Fibroblast of skin of right quadriceps (primary cell): ENCODE measurements around the gene DAO.
A peak's percentile ranks its signal among the peaks of the same experiment; 100 is the strongest.

Experiments
- DNase-seq: peaks from one replicate; pipeline ENCODE4 v3.0.0-alpha.2; 2013

The DAO gene

DNA sequence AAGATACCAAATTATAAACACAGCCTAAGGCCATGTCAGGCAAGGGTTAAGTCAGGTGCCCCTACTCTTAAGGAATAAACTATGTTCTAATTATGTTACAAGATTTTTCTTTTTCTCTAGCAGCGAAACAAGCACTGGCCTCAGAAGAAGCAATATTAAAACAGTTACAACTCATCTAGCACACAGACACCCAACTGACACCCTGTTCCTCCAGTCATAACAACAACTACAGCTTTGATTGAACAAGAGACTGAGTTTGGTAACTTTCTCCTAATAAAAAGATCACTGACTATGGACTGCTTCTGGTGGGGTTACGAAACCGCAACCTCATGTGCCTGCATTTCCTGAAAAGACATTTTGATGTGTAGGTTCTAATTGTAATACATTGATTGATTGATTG lies 3.3 kb upstream of the DAO start:
- DNase-seq, result no peak

DNA sequence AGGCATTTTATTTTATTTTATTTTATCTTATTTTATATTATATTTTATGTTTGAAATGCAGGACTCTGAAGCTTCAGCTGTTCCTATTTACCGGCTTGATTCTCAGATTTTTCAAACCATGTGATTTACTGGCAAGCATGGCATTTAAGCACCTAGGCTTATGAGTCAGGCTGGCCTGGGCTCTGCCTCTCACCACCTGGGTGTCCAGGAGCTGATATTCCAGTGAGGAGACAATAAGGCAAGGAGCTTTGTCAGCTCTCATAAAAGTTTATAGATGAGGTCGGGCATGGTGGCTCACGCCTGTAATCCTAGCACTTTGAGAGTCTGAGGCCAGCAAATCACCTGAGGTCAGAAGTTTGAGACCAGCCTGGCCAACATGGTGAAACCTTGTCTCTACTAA lies 2.1 kb downstream of the DAO start:
- no peak for DNase-seq

DNA sequence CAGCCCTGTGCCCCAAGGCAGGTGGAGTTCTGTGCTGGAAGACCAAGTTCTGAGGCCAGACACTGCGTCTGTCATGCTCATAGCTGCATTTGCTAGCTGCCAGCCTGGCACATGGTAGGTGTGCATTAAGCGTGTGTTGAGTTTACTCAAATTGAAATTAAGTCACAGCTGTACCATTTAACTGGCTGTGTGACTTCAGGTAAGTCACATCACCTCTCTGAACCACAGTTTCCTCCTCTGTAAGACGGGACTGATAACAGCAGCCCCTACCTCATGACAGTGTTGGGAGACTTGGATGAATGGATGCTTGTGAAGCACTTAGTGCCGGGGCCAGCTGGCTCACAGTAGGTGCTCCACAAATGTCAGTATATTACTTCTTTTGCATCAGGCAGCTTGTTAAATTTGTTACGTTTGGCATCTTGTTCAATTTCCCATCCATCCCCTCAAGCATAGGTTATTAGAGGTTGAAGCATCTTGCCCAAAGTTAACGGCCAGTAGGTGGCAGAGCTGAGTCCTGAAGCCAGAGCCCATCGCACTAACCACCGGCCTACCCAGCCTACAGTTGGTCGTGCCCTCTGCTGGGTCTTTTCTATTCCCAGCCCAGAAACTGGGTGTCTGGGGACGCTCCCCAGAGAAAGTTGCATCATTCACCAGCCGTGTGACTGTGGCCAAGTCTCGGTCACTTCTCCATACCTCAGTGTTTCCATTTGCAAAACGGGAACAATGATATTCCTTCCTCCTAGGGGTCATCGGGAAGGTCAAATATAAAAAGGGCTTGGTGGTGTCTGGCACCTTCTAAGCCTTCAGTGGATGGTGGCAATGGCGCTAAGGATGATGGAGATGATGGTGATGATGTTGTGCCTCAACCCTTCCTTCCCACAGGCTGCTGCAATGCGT lies 4.5 kb downstream of the DAO start:
- DNase-seq, result peak; percentile 3

DNA sequence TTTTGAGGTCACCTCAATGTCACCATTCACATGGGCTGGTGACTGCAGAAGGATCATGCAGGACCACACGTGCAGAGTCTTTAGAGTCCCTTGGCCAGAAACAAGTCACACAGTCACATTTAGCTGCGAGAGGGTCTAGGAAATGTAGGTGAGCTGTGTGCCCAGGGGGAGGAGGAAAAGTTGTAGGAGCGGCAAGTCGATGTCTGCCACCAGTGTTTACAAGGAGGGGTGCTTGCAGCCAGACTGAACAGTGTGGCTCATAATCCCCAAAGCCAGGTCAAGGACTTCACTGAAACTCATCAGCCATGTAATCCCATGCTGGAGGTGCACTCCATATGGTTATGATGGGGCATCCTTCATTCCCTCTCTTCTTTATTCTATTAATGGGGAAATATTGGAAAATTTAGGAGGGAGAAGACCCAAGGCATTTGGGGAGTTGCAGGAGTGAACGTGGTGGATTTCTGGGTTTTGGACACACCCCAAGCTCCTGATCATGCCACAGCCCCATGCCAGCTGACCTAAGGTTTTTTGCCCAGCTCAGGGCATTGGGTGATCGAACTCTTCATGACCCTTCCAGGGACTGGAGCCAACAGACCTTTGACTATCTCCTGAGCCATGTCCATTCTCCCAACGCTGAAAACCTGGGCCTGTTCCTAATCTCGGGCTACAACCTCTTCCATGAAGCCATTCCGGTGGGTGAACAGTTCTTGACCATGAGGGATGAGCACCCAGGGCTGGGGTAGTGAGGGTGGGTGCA lies 7.2 kb downstream of the DAO start:
- no peak for DNase-seq

DNA sequence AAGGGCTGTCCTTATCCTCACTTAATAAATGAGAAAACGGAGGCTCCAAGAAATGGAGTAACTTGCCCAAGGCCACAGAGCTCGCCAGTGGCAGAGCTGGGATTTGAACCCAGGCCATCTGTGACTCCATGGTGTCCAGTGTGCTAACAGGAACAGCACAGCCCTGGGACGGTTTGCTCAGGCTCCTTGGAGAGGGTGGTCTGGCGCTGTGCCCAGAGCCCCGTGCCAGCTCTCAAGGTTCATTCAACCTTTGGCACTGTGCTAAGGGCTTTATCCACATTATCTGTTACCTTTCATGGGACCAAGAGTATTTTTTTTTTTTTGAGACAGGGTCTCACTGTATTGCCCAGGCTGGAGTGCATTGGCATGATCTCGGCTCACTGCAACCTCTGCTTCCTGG lies 8.1 kb downstream of the DAO start:
- no peak for DNase-seq

DNA sequence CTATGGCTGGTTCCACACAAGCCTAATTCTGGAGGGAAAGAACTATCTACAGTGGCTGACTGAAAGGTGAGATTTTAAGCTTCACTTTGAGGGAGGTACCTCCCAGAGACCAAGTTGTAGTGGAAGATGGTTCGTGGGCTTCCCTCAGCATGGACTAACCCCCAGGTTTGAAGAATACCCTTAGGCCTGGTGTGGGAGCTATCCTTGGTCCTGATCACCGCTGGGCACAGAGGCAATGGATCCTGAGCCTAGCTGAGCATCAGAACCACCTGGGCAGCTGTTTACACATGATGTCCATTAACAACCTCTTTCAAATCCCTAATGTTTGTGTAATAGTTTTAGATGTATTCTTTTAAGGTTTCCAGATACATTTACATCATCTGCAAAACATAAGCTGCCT lies 10.3 kb downstream of the DAO start:
- no peak for DNase-seq

DNA sequence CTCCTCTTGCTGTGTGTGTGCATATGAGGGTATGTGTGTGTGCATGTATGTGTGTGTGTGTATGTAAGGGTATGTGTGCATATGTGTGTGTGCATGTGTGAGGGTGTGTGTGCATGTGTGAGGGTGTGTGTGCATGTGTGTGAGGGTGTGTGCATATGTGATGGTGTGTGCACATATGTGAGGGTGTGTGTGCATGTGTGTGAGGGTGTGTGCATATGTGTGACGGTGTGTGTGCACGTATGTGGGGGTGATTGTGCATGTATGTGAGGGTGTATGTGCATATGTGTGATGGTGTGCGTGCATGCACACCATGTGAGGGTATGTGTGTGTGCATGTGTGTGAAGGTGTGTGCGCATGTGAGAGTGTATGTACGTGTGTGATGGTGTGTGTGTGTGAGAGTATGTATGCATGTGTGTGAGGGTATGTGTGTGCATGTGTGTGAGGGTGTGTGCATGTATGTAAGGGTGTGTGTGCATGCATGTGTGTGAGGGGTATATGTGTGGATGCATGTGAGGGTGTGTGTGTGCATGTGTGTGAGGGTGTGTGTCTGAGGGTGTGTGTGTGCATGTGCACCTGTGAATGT lies 15.4 kb downstream of the DAO start:
- no peak for DNase-seq

DNA sequence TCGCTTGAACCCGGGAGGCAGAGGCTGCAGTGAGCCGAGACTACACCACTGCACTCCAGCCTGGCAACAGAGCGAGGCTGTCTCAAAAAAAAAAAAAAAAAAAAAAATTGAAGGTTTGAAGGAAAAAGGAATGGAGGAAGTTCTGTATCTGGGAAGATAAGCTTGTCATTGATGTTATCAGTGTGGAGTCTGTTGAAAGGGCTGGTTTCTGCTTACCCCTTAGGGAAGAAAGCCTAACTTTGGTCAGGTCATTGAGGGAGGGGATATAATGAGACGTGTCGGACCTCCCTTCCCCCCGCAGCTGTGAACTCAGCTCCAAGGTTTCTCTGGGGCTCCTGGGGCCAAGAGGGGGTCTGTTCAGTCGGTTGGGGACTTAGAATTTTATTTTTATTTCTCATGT lies 16.4 kb downstream of the DAO start:
- no peak for DNase-seq

DNA sequence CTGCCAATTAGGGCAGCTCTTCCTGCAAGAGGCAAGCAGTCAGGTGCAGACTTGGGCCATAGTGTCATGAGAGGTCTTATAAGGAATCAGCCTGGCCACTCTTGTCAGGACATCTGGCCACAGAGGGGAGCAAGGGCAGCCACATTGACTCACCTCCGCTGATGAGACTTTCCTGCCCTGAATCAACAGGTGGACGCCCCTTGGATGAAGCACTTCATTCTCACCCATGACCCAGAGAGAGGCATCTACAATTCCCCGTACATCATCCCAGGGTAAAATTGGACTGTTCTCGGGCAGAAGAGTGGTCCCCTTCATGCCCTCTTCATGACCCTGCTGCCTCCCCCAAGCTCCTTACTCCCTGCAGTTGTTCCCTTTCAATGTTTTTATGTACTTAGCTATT lies 16.9 kb downstream of the DAO start:
- DNase-seq, result no peak

DNA sequence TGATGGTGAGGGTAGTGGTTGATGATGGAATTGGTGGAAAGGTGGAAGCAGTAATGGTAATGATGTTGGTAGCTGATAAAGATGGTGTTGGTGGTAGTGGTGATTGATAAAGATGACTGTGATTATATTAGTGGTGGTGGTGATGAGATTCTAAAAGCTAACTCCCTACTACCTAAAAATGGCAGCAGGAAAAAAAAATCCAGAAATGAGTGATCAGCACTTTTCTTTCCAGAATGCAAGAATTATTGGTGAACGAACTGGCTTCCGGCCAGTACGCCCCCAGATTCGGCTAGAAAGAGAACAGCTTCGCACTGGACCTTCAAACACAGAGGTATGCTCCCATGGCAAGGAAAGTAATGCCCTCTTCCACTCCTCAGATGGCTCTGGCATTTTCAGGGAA lies 19.3 kb downstream of the DAO start:
- DNase-seq, result no peak

DNA sequence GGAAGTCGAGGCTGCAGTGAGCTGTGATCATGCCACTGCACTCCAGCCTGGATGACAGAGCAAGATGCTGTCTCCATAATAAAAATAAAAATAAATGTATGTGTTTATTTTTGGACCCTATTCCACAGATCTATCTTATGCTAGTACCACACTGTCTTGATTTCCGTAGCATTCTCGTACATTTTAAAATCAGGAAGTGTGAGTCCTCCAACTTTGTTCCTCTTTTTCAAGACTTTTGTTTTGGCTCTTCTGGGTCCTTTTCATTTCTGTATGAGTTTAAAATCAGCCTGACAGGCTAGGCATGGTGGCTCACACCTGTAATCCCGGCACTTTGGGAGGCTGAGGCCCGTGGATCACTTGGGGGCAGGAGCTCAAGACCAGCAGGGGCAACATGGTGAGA lies 25.8 kb downstream of the DAO start:
- no peak for DNase-seq

DNA sequence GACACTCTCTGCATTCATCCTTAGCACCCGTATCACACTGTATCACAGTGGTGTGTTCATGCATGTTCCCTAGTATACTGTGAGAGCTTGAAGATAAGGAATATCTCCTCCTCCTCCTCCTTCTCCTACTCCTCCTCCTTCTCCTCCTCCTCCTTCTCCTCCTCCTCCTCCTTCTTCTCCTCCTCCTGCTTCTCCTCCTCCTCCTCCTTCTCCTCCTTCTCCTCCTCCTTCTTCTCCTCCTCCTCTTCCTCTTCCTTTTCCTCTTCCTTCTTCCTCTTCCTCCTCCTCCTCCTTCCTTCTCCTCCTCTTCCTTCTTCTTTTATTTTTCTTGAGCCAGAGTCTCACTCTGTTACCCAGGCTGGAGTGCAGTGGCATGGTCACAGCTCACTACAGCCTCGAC lies 27.1 kb downstream of the DAO start:
- DNase-seq, result no peak

DNA sequence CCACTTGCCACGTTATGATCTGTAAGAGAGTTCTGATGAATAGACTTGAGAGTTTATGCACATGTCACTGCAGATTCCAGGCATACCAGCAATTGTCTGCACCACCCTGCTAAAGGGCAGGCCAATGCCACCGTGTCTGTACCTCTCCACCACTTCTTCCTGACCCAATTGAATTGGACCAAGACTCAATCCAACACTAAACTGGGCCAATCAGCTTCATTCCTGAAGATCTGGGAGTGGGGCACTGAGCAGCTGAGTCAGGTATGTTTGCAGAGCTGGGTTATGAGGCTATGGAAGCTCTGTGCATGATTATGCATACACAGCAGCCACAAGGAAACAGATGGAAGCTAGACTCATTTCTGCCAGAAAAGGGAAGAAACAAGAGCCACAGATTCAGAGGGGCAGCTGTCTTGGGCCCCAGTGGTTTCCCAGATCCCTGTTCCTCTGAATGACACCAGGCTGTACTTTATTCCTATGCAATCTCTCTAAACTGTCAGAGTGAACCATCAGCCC lies 28.0 kb downstream of the DAO start:
- no peak for DNase-seq

DNA sequence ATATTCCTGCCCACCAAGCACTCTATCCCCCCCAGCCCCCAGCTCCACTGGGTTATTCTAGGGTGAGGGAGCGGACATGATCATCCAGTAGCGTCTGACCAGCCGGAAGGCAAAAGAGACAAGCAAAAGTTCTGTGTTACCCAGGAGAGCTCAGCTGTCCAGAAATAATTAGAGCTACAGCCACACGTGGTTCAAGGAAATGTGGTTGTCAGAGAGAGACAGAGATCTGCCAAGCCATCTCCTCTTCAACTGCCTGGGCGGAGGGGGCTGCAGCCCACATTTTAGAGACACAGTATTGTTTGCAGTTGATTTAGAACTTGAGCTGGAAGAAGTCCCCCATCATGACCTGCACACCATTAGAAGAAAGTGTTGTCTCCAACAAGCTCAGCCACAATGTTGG lies 30.4 kb downstream of the DAO start:
- DNase-seq, result no peak

DNA sequence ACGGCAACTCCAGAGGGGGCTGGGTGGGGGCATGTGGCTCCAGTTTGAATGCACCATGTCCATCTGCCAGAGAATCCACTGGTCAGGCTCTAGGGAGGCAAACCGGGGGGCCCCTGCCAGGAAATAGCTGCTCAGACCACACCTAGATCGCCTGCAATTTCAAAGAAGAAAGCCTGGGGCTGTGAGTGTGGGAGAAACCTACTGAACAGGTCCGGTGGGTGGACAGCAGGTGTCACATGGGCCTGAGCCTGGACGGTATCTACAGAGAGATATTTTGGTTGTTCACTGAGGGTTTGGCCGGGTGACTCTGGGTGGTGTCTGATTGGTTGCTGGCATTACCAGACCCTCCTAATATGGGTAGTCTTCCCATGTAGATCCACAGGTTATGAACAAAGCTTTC lies 32.0 kb downstream of the DAO start:
- DNase-seq, result no peak

DNA sequence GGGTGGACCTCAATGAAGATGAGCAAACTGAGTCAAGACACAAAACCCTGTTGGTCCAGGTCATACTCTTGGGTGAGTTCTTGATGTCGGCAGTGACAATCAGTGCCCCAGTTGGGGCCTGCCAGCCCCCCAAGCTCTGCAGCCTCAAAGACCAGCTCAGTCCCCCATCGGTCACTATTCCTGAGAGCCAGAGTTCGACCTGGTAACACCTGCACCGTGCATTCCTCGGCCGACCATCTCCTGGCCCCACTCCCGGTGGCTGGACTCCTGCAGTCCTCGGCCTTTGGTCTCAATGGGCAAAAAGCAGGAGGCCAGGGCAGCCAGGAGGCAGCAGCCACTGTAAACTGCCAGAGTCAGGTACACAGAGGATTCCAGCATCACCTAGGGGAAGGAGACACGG lies 32.5 kb downstream of the DAO start:
- DNase-seq, result no peak

DNA sequence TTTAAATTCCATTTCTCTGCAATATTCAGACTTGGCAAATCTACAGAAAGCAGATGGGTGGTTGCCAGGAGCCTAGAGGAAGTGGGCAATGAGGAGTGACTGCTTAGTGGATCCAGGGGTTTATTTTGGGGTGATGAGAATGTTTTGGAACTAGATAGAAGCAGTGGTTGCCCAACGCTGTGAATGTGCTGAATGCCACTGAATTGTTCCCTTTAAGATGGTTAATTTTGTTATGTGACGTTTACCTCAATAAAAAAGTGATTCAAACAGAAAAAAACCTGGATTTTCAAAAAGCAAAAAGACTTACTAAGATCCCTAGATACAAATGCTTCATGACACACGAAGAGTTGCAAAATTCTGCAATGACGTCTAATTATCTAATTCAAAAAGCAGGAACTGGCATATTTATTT lies 34.2 kb downstream of the DAO start:
- DNase-seq, result peak; percentile 6

DNA sequence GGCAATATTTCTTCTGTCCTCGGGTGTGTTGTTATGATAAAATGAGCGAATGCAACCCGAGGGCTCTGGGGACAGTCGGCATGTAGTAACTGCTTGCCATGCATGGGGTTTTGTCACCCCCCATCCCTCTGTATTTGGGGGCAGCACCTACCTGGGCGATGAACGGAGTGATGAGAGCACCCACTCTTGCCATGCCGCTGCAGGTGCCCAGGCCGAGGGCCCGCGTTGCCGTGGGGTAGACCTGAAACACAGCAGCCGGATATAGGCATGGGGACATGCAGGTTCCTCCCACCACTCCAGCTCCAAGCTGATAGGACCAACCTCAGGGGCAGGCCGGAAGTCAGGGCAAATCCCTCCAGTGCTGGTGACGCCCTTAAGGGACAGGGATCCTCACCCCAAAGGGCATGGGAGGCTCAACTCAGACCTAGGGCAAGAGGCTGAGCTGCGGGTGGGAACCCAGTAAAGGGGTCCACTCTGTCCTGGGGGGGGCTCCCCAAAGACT lies 35.8 kb downstream of the DAO start:
- no peak for DNase-seq

DNA sequence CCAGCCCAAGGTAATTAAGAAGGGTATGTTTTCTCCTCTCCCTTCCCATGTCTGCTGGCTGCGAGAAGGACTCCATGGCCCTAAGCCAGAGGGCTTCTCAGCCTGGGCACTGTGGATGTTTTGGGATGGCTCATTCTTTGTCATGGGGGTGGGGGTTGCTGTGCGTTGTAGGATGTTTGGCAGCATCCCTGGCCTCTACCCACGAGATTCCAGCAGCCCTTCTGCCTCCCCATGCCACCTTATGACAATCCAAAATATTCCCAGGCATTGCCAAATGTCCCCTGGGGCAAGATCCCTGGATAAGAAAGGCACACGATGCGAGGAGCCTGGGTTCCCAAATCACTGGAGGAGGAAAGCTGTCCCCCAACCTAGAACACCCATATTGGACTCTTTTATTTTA lies 36.4 kb downstream of the DAO start:
- no peak for DNase-seq

DNA sequence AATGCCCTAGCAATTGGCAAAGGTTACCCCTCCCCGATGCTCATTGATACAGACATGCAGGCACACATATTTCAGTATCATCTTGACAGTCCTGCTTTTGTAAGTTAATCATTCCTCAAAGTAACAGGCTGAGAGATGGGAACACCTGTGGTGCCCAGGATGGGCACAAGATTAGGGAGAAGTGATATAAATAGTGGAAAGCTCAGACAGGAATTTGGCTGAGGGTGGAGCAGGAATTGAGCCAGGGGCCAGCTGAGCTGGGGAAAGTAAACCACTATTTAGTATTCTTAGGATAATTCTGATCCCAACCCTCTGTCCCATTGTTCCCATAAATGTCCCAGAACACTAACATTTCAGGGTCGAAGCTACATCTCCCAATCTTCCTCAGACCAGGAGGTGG lies 38.3 kb downstream of the DAO start:
- no peak for DNase-seq

DNA sequence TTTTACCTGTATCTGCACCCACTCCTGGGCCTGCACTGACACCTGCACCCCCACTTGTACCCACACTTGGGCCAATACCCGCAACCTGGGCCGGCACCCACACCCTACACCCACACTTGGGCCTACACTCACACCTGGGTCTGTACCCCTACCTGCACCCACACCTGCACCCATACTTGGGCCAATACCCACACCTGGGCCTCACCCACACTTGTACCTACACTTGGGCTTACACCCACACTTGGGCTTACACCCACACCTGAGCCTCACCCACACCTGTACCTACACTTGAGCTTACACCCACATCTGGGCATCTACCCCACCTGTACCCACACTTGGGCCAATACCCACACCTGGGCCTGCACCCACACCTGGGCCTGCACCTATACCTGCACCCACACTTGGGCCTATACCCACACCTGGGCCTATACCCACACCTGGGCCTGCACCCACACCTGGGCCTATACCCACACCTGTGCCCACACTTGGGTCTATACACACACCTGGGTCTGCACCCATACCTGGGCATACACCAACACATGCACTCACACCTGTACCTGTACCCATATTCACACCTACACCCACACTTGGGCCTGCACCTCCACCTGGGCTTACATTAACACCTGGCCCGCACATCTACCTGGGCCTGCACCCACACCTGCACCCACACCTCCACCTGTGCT lies 39.2 kb downstream of the DAO start:
- DNase-seq, result no peak

DNA sequence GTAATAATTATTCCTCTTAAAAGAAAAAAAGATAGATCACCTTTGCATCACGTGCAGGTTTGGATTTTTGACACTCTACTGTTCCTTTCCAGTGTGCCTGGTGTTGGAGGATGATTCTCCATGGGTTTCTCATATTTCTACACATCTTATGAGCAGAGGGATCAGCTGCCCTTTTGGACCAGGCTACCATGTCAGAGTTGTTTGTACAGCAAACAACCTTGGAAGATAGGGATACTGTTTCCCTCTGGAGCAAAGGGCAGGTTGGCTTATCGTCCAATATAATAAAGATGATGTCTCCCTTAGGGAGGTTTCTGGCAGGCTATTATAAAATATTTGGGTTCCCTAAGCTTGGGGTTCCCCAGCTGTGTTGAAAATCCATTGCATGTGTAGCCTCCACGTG lies 42.1 kb downstream of the DAO start:
- DNase-seq, result no peak

DNA sequence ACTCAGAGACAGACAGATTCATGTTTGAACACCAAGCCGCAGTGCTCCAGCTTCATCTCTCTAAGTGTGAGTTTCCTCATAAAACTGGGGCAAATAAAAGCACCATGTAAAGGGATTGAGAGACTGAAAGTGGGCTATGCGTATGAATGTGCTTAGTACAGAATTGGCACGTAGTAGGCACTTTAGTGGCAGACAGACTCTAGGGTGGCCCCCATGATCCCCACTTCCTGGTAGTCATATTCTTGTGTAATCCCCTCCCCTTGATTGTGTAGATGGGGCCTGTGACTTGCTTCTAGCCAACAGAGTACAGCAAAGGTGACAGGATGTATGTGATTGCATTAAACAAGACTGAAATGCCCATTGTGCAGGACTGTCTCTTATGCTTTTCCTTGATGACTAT lies 43.0 kb downstream of the DAO start:
- no peak for DNase-seq
